Upper lobe of left lung (tissue), 6 donors: ENCODE measurements around the gene RNF31. TPM values are rescaled to one million over a fixed set of nuclear protein-coding genes. Genes with fewer than 3 reads are reported as not detected.

Source experiments
- ATAC-seq, 2 donors: fragments of 200-7000 bp; cut with Tn5 transposase; one replicate each; pipeline ENCODE4 v1.9.1; 2022; ENCODE audit warnings: mild to moderate bottlenecking in 2 of 2, moderate library complexity in 2 of 2; ENCODE audit not compliant: low FRiP score in 2 of 2
- DNase-seq, 2 donors: peaks; one replicate each; pipeline ENCODE4 v3.0.0-alpha.2; 2019 to 2020
- H3K27ac ChIP-seq, 4 donors: fragments of 200-600 bp; sonication (generic); one replicate each; pipeline ENCODE4 v1.5.1; 2016 to 2019
- H3K27me3 ChIP-seq, 4 donors: fragments of 200-600 bp; sonication (generic); one replicate each; pipeline ENCODE4 v1.5.1; 2017 to 2019
- H3K36me3 ChIP-seq, 4 donors: fragments of 200-600 bp; sonication (generic); one replicate each; pipeline ENCODE4 v1.5.1; 2016 to 2019
- H3K4me1 ChIP-seq, 4 donors: fragments of 200-600 bp; sonication (generic); one replicate each; pipeline ENCODE4 v1.5.1; 2018 to 2019
- H3K4me3 ChIP-seq, 4 donors: fragments of 200-600 bp; sonication (generic); one replicate each; pipeline ENCODE4 v1.5.1; 2017 to 2019; ENCODE audit warnings: mild to moderate bottlenecking in 2 of 4, moderate library complexity in 1 of 4
- H3K9me3 ChIP-seq, 4 donors: fragments of 200-600 bp; sonication (generic); one replicate each; pipeline ENCODE4 v1.5.1; 2018 to 2019
- EP300 ChIP-seq, 4 donors: sonication (generic); formaldehyde crosslinking; IDR thresholded peaks; one replicate each; pipeline ENCODE4 v1.5.1; 2017; ENCODE audit warnings: antibody characterized with exemption in 4 of 4, control low read depth in 2 of 4
- POLR2A ChIP-seq, 4 donors: fragments of 450-650 bp; IDR thresholded peaks; one replicate each; pipeline ENCODE4 v1.5.1; 2016 to 2017; ENCODE audit warnings: antibody characterized with exemption in 4 of 4, mild to moderate bottlenecking in 2 of 4
- POLR2AphosphoS5 ChIP-seq, 2 donors: sonication (generic); formaldehyde crosslinking; IDR thresholded peaks; one replicate each; pipeline ENCODE4 v1.5.1; 2017; ENCODE audit warnings: antibody characterized with exemption in 2 of 2
- WGBS, 2 donors: methylation state at CpG; one replicate each; pipeline ENCODE4 v1.1.5; 2017 to 2018; 5-methylcytosine and 5-hydroxymethylcytosine counted together
- total RNA-seq, 6 donors: library from RNA; depleted of rRNA in 4 of 6; stranded (reverse); fragments of >200 nt in 4 of 6; gene quantifications; one replicate each; pipeline versions ENCODE4 v1.1.0 to v1.2.1, GENCODE V29; 2016 to 2021
- TF ChIP-seq, protein P1 (sequence below), 6 experiments: fragments of 450-650 bp in 4 of 6; fragments of 200-600 bp in 2 of 6; sonication (generic) in 2 of 6; IDR thresholded peaks; one replicate each; pipeline ENCODE4 v1.5.1; 2016 to 2019; ENCODE audit warnings: antibody characterized with exemption in 6 of 6
- donor health status: DM: no; HTN: no; CAD: no; lungs with moderate emphysema.
- donor health status: DM: no; HTN: yes; CAD: no; lungs with severe emphysema.

Gene RNF31
- total RNA-seq, 6 donors from 2014 or later = 52.1 to 173 (median 63.9) TPM

DNA sequence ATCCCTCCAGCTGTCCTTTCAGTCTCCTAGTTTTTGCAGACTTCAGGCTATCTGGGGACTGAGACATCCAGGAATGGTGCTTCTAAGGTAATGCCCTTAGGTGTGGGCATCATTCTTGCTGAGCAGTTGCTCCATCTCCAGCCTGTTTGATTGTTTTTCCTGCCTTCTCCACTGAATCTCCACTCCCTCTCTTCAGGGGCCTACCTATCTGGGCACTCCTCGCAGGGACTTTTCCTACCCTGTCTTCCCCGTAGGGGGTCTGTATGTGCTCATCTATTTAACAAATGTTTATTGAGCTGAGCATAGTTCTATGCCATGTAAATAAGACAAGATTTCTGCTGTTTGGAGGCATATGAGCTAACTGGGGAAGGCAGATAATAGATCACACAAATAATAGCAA is 14.3 kb upstream of the RNF31 start:
- H3K27me3 ChIP-seq = no peaks in the 10 kb centered on the region
- no peak for DNase-seq
- peaks cover 0 to 6% (median 6%) of the 10 kb centered on the region in 4 donors for H3K36me3 ChIP-seq
- 93 to 96% methylated on average over 2 of the region's 2 CpGs for WGBS, 2 donors
- no peak overlapping the region for H3K4me3 ChIP-seq
- peaks cover 13 to 32% (median 25%) of the 10 kb centered on the region in 4 donors for H3K4me1 ChIP-seq
- no peak for ATAC-seq
- H3K9me3 ChIP-seq = no peaks in the 10 kb centered on the region
- no peak overlapping the region for H3K27ac ChIP-seq
- TF ChIP-seq, protein P1, sequence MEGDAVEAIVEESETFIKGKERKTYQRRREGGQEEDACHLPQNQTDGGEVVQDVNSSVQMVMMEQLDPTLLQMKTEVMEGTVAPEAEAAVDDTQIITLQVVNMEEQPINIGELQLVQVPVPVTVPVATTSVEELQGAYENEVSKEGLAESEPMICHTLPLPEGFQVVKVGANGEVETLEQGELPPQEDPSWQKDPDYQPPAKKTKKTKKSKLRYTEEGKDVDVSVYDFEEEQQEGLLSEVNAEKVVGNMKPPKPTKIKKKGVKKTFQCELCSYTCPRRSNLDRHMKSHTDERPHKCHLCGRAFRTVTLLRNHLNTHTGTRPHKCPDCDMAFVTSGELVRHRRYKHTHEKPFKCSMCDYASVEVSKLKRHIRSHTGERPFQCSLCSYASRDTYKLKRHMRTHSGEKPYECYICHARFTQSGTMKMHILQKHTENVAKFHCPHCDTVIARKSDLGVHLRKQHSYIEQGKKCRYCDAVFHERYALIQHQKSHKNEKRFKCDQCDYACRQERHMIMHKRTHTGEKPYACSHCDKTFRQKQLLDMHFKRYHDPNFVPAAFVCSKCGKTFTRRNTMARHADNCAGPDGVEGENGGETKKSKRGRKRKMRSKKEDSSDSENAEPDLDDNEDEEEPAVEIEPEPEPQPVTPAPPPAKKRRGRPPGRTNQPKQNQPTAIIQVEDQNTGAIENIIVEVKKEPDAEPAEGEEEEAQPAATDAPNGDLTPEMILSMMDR (IDR thresholded peaks at IDR 0.05) = no peak
- no peak for TF ChIP-seq EP300 (IDR thresholded peaks at IDR 0.05)
- TF ChIP-seq POLR2AphosphoS5 (IDR thresholded peaks at IDR 0.05) = no peak
- no peak for TF ChIP-seq POLR2A (IDR thresholded peaks at IDR 0.05)

DNA sequence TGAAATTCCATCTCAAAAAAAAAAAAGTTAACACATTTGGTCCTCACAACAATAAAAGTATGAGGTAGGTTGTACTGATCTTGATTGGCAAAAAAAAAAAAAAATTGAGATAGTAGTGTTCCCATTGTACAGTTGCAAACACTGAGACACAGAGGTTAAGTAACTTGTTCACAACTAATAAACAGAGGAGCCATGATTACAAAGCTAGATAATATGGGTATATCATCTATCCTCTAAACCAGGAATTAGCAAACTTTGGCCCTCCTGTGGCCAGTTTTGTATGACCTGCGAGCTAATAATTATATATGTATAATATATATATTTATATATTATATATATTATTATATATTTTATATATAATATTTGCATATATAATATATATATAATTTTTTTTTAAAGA is 13.6 kb upstream of the RNF31 start:
- DNase-seq (no peak), ATAC-seq (no peak)
- Histone ChIP-seq H3K27ac (no peak overlapping the region), H3K4me3 (no peak overlapping the region), H3K27me3 (no peaks in the 10 kb centered on the region), H3K4me1 (peaks cover 13 to 33% (median 25%) of the 10 kb centered on the region in 4 donors), H3K36me3 (peaks cover 4 to 14% (median 13%) of the 10 kb centered on the region in 4 donors), H3K9me3 (no peaks in the 10 kb centered on the region)
- TF ChIP-seq POLR2A (IDR thresholded peaks at IDR 0.05) (no peak), POLR2AphosphoS5 (IDR thresholded peaks at IDR 0.05) (no peak), EP300 (IDR thresholded peaks at IDR 0.05) (no peak)
- TF ChIP-seq, protein P1 (IDR thresholded peaks at IDR 0.05) = no peak
- WGBS, 2 donors = 92 to 100% methylated on average over 1 of the region's 1 CpG

DNA sequence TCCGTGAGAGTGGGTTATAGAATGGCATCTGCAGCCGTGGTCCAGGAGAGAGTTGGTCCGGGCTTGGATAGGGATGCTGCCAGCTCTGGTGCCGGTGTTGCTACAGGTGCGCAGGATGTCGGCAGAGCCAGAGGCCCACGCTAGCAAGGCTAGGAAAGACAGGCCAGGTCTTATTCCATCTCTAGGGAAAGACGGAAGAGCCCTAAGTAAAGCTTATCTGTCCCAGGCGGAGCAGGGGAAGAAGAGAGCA is 11.8 kb upstream of the RNF31 start:
- H3K36me3 ChIP-seq = peaks cover 4 to 24% (median 20%) of the 10 kb centered on the region in 4 donors
- DNase-seq = no peak
- peaks cover 20 to 49% (median 37%) of the 10 kb centered on the region in 4 donors for H3K4me1 ChIP-seq
- TF ChIP-seq POLR2AphosphoS5 (IDR thresholded peaks at IDR 0.05) = no peak
- TF ChIP-seq, protein P1 (IDR thresholded peaks at IDR 0.05) = no peak
- TF ChIP-seq POLR2A (IDR thresholded peaks at IDR 0.05) = no peak
- no peak for TF ChIP-seq EP300 (IDR thresholded peaks at IDR 0.05)
- no peaks in the 10 kb centered on the region for H3K27me3 ChIP-seq
- no peak for ATAC-seq
- H3K27ac ChIP-seq = peak overlapping the region; percentile 87 to 96 (median 94)
- H3K9me3 ChIP-seq = no peaks in the 10 kb centered on the region
- H3K4me3 ChIP-seq = peak overlapping the region; percentile 12 to 91 (median 80)
- WGBS, 2 donors = 6 to 8% methylated on average over 8 to 9 of the region's 9 CpGs

DNA sequence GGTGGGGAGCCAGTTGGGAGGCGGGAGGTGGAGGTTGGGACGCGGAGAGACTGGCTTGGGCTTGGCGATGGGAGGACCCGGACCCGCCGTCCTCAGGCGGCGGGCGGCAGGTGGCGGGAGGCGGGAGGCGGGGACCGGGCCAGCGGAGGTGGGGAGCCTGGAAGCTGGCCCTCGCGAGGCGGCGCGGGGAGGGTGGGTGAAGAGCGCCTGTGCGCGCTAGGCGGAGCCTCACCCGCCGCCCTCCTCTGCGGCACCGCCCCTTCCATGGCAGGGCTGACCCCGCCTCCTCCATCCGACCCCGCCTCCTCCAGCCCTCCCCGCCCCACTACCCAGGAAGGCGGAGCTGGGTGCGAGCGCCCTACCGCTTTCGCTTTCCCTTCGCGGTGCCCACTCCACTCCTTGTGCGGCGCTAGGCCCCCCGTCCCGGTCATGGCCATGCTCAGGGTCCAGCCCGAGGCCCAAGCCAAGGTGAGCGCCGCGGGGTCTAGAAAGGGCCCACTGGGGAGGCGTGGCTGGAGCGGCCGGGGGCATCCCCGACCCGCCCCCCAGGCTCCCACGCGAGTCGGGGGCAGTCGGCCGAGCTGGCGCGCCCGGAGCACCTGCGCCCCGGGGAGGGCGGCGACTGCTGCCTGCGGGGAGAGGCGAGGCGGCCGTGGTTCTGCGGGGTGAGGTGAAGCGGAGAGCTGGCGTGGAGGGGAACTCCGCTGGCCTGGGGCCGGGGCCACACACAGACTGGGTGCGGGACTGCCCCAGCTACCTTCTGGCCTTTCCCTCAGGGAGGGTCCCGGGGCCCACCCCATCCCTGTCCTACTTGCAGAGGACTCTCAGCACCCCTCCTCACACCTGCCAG is 11.2 kb upstream of the RNF31 start, which contains the start of gene PSME1:
PSME1 (plus strand) TSS at position 361 of the 850 bp plus-strand sequence; CDS start at position 430, 69 bp downstream.
- ATAC-seq (peak; percentile 99), DNase-seq (peak; percentile 97 to 98)
- H3K4me3 ChIP-seq = peak within 1 kb of the TSS; percentile 73 to 97 (median 88)
- TF ChIP-seq, protein P1 (IDR thresholded peaks at IDR 0.05) = peak in 2 of 6 experiments; percentile 17 to 20
- TF ChIP-seq POLR2AphosphoS5 (IDR thresholded peaks at IDR 0.05) (peak; percentile 84 to 90), POLR2A (IDR thresholded peaks at IDR 0.05) (peak in 2 of 4 donors; percentile 73 to 76), EP300 (IDR thresholded peaks at IDR 0.05) (peak in 1 of 4 donors; percentile 42)
- peaks cover 23 to 54% (median 35%) of the 10 kb centered on the region in 4 donors for H3K4me1 ChIP-seq
- H3K36me3 ChIP-seq = peaks cover 4 to 24% (median 20%) of the 10 kb centered on the region in 4 donors
- 0% methylated on average over 52 of the region's 75 CpGs; no CpG with 5 or more reads in 1 of the 2 donors for WGBS, 2 donors
- peak within 1 kb of the TSS; percentile 87 to 96 (median 94) for H3K27ac ChIP-seq
- no peaks in the 10 kb centered on the region for H3K9me3 ChIP-seq
- H3K27me3 ChIP-seq = no peaks in the 10 kb centered on the region
